K562 (cell line): ENCODE data around the gene C1orf198. TPM values are rescaled to one million over a fixed set of nuclear protein-coding genes. Genes with fewer than 3 reads are reported as not detected.

Experiments
- ARHGAP35 ChIP-seq: fragments of 450-650 bp; IDR thresholded peaks from 2 replicates; pipeline ENCODE4 v1.6.1; 2018; ENCODE audit not compliant: partially characterized antibody
- CHD4 ChIP-seq: fragments of 200-600 bp; sonication (generic); IDR thresholded peaks from 3 replicates; pipeline ENCODE4 v1.6.1; 2012; ENCODE audit warnings: low read depth, mild to moderate bottlenecking, mixed read lengths, low read length, inconsistent platforms; ENCODE audit not compliant: insufficient read depth, insufficient replicate concordance, poor library complexity, severe bottlenecking
- EHMT2 ChIP-seq: fragments of 450-650 bp; IDR thresholded peaks from 2 replicates; pipeline ENCODE4 v1.6.1; 2018; ENCODE audit warnings: antibody characterized with exemption
- ETV1 ChIP-seq: fragments of 450-650 bp; conservative IDR thresholded peaks from 2 replicates; pipeline ENCODE4 v1.6.1; 2016; ENCODE audit warnings: missing genetic modification characterization, control low read depth, low read depth, missing compliant biosample characterization
- GATAD2A ChIP-seq: fragments of 450-650 bp; IDR thresholded peaks from 2 replicates; pipeline ENCODE4 v1.6.1; 2017
- GTF2F1 ChIP-seq: IDR thresholded peaks from 2 replicates; pipeline ENCODE4 v1.6.1; 2011; ENCODE audit warnings: low read depth, low read length, improper control_type of control experiment
- HDAC2 ChIP-seq: fragments of 450-650 bp; IDR thresholded peaks from 2 replicates; pipeline ENCODE4 v1.6.1; 2016; ENCODE audit warnings: mild to moderate bottlenecking
- HIVEP1 ChIP-seq: fragments of 250-450 bp; sonication (Bioruptor Pico); IDR thresholded peaks from 2 replicates; pipeline ENCODE4 v1.4.0; 2020; ENCODE audit warnings: mild to moderate bottlenecking
- MECOM ChIP-seq: fragments of 250-450 bp; sonication (Bioruptor Pico); IDR thresholded peaks from 2 replicates; pipeline ENCODE4 v1.8.0; 2022; ENCODE audit warnings: inconsistent platforms
- MED1 ChIP-seq: sonication (generic); formaldehyde crosslinking; IDR thresholded peaks from 2 replicates; pipeline ENCODE4 v1.8.1; 2023; ENCODE audit warnings: missing genetic modification reagents, borderline replicate concordance
- MTA2 ChIP-seq: fragments of 450-650 bp; IDR thresholded peaks from 2 replicates; pipeline ENCODE4 v1.6.1; 2016; ENCODE audit warnings: low read depth
- NR1H2 ChIP-seq: sonication (generic); formaldehyde crosslinking; IDR thresholded peaks from 2 replicates; pipeline ENCODE4 v1.4.0; 2020; ENCODE audit warnings: mild to moderate bottlenecking, missing genetic modification reagents
- PRPF4 ChIP-seq: fragments of 200-400 bp; formaldehyde crosslinking; IDR thresholded peaks from one replicate; pipeline ENCODE4 v1.6.1; 2017; ENCODE audit warnings: low read length, low read depth, mild to moderate bottlenecking; ENCODE audit not compliant: insufficient read depth, poor library complexity, severe bottlenecking
- RNF2 ChIP-seq: sonication (generic); IDR thresholded peaks from 2 replicates; pipeline ENCODE4 v1.6.1; 2016
- SMAD4 ChIP-seq: fragments of 250-450 bp; sonication (Bioruptor Pico); conservative IDR thresholded peaks from 2 replicates; pipeline ENCODE4 v1.8.0; 2021; ENCODE audit warnings: inconsistent platforms, mild to moderate bottlenecking, moderate library complexity
- STAG1 ChIP-seq: sonication (generic); formaldehyde crosslinking; IDR thresholded peaks from 2 replicates; pipeline ENCODE4 v1.5.0; 2020; ENCODE audit warnings: missing genetic modification reagents, borderline replicate concordance
- YBX1 ChIP-seq: fragments of 450-650 bp; IDR thresholded peaks from 2 replicates; pipeline ENCODE4 v1.7.1; 2016; ENCODE audit warnings: mild to moderate bottlenecking
- ZNF212 ChIP-seq: fragments of 450-650 bp; formaldehyde crosslinking; IDR thresholded peaks from 2 replicates; pipeline ENCODE4 v1.4.0; 2020; ENCODE audit warnings: mild to moderate bottlenecking
- ZNF239 ChIP-seq: fragments of 250-450 bp; sonication (Bioruptor Pico); IDR thresholded peaks from 2 replicates; pipeline ENCODE4 v1.4.0; 2020; ENCODE audit warnings: mild to moderate bottlenecking
- polyA plus RNA-seq, 8 experiments: library from polyadenylated mRNA; depleted of rRNA in 4 of 8; stranded (reverse) in 5 of 8; unstranded in 3 of 8; fragments of >200 nt; fragmentation: Nextera tagmentation in 2 of 8; fragmentation: Illumina TruSeq in 1 of 8; extraction: Ambion mirVana in 2 of 8; extraction: Trizol in 1 of 8; gene quantifications; 2 replicates each; pipeline versions ENCODE4 v1.2.1 to v1.2.3, GENCODE V29; 2011 to 2014; ENCODE audit warnings: inconsistent platforms in 1 of 8, missing spikeins in 1 of 8
- total RNA-seq, 7 experiments: library from RNA; depleted of rRNA in 6 of 7; stranded (reverse); fragments of >200 nt in 6 of 7; fragmentation: Illumina TruSeq in 2 of 7; extraction: Trizol in 2 of 7; gene quantifications; 2 replicates each; pipeline versions ENCODE4 v1.2.1 to v1.2.3, GENCODE V29; 2011 to 2021; ENCODE audit warnings: low replicate concordance in 1 of 7
- TF ChIP-seq, protein P1 (sequence below): fragments of 450-650 bp; formaldehyde crosslinking; IDR thresholded peaks from 2 replicates; pipeline ENCODE4 v1.4.0; 2020; ENCODE audit warnings: mild to moderate bottlenecking, mixed read lengths
- TF ChIP-seq, protein P2 (sequence below): sonication (generic); formaldehyde crosslinking; IDR thresholded peaks from 2 replicates; pipeline ENCODE4 v1.4.0; 2020; ENCODE audit warnings: mild to moderate bottlenecking, missing genetic modification reagents
- TF ChIP-seq, protein P3 (sequence below): fragments of 450-650 bp; IDR thresholded peaks from 2 replicates; pipeline ENCODE4 v1.6.1; 2016; ENCODE audit warnings: mild to moderate bottlenecking
- TF ChIP-seq, protein P4 (sequence below): fragments of 250-450 bp; sonication (Bioruptor Pico); IDR thresholded peaks from 2 replicates; pipeline ENCODE4 v1.5.0; 2021

C1orf198 gene
- total and polyA plus RNA-seq, 9 of the 15 experiments (the other 6 are each of a cell fraction or from before 2014, with no cell fraction given): 2.0 to 15.1 (median 10.4) TPM

DNA sequence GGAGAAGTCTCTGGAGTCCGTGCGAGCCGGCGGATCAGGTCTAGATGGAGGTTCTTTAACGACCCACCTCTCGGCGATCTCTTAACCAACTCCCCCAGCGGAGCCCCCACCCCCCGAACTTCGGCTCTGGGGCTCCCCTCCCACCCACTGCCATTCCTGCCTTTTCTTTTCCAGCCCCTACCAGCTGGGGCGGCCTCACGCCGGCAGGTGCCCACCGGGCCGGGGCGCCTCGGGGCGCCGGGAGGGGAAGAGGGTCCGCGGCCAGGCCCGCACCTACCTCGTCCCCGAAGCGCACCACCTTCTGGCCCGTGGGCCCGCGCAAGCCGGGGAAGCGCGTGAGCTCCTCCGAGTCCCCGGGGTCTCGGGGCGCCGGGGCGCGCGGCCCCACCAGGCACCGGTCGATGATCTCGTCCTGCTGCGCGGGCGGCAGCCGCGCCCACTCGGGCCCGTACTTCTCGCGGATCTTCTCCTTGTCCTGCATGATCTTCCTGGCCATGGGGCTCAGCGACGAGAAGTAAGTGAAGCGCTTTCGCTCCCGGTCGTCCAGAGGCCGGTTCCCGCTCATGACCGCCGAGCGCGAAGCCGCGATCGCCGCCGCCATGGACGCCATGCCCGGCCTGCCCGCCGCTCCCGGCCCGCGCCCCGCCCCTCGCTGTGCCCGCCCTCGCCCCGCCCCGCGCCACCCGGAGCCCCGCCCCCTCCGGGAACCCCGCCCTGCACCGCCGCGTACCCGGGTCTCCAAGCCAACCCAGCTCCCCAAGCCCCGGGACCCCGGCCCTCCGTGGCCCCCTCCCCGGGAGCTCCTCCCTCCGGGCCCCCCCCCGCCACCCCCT, at the start of gene C1orf198 (continued):
- TF ChIP-seq MED1 (CRISPR knock-in tag) (no peak), YBX1 (no peak), HIVEP1 (CRISPR knock-in tag) (no peak), GATAD2A (no peak), RNF2 (0 out of 2 replicates have a peak, but pooled peaks have one; percentile 31), MTA2 (no peak), STAG1 (CRISPR knock-in tag) (no peak), EHMT2 (no peak), CHD4 (no peak), ARHGAP35 (no peak), ETV1 (tag) (no peak), PRPF4 (no peak), ZNF212 (CRISPR knock-in tag) (no peak), SMAD4 (0 out of 2 replicates have a peak, but pooled peaks have one; percentile 23), HDAC2 (no peak), ZNF239 (CRISPR knock-in tag) (no peak), GTF2F1 (no peak), NR1H2 (CRISPR knock-in tag) (peak; percentile 33; the same call in 1 of the 2 replicates), MECOM (CRISPR knock-in tag) (no peak)
- TF ChIP-seq, protein P1, sequence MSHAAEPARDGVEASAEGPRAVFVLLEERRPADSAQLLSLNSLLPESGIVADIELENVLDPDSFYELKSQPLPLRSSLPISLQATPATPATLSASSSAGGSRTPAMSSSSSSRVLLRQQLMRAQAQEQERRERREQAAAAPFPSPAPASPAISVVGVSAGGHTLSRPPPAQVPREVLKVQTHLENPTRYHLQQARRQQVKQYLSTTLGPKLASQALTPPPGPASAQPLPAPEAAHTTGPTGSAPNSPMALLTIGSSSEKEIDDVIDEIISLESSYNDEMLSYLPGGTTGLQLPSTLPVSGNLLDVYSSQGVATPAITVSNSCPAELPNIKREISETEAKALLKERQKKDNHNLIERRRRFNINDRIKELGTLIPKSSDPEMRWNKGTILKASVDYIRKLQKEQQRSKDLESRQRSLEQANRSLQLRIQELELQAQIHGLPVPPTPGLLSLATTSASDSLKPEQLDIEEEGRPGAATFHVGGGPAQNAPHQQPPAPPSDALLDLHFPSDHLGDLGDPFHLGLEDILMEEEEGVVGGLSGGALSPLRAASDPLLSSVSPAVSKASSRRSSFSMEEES (CRISPR knock-in tag): no peak
- TF ChIP-seq, protein P2, sequence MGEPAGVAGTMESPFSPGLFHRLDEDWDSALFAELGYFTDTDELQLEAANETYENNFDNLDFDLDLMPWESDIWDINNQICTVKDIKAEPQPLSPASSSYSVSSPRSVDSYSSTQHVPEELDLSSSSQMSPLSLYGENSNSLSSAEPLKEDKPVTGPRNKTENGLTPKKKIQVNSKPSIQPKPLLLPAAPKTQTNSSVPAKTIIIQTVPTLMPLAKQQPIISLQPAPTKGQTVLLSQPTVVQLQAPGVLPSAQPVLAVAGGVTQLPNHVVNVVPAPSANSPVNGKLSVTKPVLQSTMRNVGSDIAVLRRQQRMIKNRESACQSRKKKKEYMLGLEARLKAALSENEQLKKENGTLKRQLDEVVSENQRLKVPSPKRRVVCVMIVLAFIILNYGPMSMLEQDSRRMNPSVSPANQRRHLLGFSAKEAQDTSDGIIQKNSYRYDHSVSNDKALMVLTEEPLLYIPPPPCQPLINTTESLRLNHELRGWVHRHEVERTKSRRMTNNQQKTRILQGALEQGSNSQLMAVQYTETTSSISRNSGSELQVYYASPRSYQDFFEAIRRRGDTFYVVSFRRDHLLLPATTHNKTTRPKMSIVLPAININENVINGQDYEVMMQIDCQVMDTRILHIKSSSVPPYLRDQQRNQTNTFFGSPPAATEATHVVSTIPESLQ (CRISPR knock-in tag): no peak
- TF ChIP-seq, protein P3, sequence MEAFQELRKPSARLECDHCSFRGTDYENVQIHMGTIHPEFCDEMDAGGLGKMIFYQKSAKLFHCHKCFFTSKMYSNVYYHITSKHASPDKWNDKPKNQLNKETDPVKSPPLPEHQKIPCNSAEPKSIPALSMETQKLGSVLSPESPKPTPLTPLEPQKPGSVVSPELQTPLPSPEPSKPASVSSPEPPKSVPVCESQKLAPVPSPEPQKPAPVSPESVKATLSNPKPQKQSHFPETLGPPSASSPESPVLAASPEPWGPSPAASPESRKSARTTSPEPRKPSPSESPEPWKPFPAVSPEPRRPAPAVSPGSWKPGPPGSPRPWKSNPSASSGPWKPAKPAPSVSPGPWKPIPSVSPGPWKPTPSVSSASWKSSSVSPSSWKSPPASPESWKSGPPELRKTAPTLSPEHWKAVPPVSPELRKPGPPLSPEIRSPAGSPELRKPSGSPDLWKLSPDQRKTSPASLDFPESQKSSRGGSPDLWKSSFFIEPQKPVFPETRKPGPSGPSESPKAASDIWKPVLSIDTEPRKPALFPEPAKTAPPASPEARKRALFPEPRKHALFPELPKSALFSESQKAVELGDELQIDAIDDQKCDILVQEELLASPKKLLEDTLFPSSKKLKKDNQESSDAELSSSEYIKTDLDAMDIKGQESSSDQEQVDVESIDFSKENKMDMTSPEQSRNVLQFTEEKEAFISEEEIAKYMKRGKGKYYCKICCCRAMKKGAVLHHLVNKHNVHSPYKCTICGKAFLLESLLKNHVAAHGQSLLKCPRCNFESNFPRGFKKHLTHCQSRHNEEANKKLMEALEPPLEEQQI: no peak
- TF ChIP-seq, protein P4, sequence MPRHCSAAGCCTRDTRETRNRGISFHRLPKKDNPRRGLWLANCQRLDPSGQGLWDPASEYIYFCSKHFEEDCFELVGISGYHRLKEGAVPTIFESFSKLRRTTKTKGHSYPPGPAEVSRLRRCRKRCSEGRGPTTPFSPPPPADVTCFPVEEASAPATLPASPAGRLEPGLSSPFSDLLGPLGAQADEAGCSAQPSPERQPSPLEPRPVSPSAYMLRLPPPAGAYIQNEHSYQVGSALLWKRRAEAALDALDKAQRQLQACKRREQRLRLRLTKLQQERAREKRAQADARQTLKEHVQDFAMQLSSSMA (CRISPR knock-in tag): no peak
